Activated CD4-positive, alpha-beta T cell treated with anti-CD3 and anti-CD28 coated beads, Interleukin-2, amount 50 U/mL, for 16 hours (primary cell): ENCODE measurements around the gene NR2C2.
A peak's percentile ranks its signal among the peaks of the same experiment; 100 is the strongest.
"Not testable (repeated sequence)": the region's sequence is repeated elsewhere in the genome, so short reads cannot be mapped to it uniquely, and the experiment has no call there.

Experiments
- DNase-seq: peaks from one replicate; pipeline ENCODE4 v3.0.0-alpha.2; 2020

NR2C2 gene

DNA sequence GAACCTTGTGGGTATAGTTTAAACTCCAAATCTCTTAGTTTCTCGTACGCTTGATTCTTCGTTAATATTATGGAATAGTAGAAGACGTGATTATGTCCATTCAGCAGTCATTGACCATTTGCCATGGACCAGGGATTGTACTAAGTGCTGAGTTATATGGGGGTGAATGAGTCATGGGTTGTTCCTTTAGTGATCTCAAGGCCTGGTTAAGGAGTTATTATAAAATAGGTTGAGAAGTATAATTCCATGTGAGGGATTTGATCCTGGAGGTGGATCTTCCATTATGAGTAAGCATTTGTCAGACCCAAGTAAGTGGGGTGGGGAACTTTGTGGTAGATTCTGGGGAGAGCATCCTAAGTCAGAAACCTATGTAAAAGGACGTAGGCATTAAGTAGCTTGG is 15.4 kb downstream of the NR2C2 start:
- no peak for DNase-seq

DNA sequence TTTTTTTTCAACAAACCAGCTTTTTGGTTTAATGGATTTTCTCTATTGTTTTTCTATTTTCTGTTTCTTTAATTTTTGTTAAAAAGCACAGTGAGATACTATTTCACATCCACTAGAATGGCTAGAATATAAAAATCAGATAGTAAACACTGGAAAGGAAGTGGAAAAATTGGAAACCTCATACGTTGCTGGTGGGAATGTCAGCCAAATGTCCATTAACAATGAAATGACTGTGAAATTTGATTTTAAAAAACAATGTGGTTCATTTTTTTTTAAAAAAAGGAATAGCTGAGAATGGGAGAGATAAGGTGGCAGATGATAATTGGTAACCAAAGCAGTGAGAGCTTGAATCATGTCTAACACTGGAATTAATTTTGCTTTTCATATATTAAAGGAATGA is 19.9 kb downstream of the NR2C2 start:
- DNase-seq, result no peak

- DNase-seq, result no peak
These were observed 22.3 kb downstream of the NR2C2 start for GRCh38 chr3:14969671-14970070.

DNA sequence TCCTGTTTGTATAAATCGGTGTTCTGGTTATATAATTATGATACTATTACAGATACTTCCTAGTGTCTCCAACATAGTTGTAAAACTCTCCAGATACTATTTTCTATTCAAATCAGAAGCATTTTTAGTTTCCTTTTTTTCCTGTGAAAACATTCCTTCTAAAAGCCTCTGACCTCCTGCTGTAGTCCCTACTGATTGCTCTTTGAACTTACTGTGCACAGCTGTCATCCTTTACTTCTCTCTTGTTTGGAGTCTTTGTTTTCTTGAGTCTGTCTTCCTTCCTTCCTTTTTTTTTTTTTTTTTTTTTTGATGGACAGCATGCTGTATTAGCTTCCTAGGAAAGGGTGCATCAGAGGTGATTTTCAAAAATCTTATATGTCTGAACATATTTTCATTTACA is 28.9 kb downstream of the NR2C2 start:
- no peak for DNase-seq

DNA sequence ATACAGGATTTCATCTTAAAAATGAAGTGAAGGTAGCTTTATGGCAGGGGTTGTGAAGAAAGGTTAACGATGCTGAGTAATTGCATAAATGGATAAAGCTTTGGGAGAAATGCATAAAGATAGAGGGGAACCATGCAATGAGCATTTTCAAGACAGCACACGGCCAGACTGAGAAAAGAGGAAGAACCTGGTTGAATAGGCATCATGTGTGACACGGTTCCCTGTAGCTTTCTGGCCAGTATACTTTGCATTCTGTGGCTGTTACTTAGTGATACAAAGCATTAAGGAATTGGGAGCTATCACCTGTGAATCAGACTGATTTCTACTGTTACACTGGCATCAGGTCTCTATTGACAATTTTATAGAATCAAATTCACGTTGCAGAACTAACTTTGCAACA is 33.3 kb downstream of the NR2C2 start:
- no peak for DNase-seq

DNA sequence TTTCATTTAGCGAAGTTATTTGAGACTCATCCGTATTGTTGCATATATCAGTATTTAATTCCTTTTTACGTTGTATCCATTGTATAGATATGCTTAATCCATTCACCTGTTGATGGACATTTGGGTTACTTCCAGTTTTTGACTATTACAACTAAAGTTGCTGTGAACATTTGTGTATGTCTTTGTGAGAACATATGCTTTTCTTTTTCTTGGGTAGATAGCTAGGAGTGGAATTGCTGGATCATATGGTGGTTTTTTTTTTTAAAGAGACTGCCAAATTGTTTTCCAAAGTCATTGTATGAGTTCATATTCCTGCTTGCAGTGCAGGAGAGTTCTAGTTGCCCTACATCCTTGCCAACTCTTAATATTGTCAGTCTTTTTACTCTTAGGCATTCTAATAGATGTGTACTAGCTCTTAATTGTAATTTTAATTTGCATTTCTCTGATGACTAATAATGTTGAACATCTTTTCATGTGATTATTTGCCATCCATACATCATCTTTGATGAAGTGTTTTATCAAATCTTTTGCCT is 37.3 kb downstream of the NR2C2 start:
- DNase-seq, result no peak

GRCh38 chr3:14988988-14989394 is 41.6 kb downstream of the NR2C2 start:
- peak; percentile 66 for DNase-seq

DNA sequence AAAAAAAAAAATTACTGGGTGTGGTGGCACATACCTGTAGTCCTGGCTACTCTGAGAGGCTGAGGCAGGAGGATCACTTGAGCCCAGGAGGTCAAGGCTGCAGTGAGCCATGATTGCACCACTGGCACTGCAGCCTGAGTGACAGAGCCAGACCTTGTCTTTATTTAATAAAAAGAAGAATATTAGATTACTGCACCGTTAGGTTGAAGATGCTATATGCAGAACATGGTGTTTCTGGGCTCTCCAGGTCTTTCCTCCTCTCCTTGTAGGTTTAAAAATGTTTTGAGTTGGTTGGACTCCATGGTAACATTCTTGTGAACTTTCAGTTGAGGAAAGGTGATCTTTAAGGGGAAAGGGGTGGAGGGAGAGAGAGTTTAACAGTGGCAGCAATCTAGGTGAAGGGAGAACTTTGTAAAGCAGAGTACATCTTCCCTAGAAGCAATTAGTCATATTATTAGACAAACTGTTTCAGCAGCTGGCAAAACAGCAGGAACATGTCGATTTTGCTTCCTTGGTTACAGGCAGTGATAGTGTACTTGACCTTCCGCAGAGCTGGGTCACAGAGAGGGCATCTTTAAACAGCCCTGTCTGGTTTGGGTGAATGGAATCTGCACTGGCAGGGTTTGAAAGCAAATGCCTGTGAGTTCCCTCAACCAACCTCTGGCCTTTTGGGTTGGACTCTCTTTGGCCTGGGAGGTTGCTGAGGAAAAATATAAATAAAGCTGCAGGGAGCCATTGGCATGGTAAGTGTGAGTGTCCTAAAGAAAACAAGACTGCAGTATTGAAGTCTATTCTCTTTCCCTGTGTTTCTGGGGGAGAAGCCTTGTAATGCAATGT is 42.8 kb downstream of the NR2C2 start:
- DNase-seq, result no peak

GRCh38 chr3:14990780-14991148 is 43.4 kb downstream of the NR2C2 start:
- DNase-seq, result no peak

GRCh38 chr3:14991151-14991742 is 43.9 kb downstream of the NR2C2 start:
- DNase-seq, result no peak

DNA sequence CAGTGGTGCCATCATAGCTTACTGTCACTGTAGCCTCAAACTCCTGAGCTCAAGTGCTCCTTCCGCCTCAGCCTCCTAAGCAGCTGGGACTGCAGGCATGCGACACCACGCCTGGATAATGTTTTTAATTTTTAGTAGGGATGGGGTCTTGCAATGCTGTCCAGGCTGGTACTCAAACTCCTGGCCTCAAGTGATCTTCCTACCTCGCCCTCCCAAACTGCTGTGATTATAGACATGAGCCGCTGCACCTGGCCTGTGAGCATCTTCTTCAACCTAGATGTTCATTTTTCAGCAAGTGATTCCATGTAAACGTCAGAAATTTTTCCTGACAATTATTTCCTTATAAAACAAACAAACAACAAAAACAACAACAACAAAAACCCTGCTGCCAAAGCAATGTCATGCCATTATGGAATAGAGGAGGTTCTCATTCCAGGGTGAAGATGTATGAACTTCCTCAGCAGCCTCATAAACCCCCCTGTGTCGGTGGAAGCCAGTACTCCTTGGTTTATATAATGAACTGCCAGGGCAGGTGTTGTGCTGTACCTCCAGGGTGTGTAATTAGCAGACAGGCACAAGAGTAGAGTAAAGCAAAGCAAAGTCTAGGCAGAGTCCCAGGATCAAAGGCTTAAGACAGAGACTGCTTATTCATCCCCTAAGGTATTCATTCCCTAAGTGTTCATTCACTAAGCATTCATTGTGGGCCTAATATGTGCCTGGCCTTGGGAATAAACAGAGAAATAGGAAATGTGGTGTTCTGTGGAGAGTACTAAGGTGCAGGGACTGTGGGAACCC is 44.6 kb downstream of the NR2C2 start:
- no peak for DNase-seq

DNA sequence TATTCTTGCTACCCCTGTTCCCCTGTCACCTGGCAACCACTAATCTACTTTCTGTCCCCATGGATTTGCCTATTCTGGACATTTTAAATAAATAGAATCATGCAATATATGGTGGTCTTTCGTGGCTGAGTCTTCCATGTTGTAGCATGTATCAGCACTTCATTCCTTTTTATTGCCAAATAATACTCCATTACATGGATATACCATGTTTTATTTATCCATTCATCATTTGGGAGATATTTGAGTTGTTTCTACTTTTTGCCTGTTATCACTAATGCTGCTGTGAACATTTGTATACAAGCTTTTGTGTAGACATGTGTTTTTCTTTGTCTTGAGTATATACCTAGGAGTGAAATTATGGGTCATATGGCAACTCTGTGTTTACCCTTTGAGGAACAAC is 50.6 kb downstream of the NR2C2 start:
- no peak for DNase-seq

DNA sequence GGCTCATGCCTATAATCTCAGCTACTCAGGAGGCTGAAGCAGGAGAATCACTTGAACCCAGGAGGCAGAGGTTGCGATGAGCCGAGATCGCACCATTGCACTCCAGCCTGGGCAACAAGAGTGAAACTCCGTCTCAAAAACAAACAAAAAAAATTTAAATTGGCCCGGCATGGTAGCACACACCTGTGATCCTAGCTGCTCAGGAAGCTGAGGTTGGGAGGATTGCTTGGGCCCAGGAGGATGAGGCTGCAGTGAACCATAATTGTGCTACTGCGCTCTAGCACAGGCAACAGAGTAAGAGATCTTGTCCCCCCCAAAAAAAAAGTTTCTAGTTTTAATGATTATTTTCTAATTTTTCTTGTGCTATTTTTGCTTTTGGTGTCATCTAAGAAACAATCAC is 51.8 kb downstream of the NR2C2 start:
- not testable (repeated sequence) for DNase-seq

GRCh38 chr3:15007681-15008141 is 60.3 kb downstream of the NR2C2 start:
- DNase-seq, result no peak

DNA sequence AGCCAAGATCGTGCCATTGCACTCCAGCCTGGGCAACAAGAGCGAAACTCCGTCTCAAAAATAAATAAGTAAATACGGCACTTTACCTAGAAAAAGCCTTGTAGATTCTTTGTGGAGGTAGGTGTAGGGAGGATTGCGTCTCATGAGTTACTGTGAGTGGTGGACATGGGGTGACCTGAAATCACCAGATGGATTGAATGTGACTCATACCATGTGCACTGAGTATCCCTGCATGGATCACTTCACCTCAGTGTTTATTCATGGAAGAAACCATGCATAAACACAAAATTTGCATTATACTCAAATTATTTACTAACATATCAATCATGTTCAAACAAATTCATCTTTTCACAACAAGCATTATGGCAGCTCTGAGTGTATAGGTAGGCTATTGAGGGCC is 61.8 kb downstream of the NR2C2 start:
- no peak for DNase-seq

DNA sequence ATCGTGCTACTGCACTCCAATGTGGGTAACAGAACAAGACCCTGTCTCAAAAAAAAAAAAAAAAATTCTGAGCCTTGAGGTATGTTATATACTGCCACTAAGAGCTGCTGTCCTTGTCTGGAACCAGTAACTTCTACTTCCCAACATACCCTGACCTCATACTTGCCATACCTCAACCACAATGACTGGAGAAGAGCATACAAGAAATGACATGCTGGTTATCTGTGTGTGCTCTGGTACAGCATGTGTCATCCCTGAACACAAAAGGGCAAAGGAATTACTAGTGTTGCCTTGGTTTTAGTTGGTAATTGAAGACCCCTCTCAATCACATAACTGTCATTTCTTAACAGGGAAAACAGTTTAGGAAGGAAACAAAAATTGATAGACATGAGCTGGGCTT is 63.3 kb downstream of the NR2C2 start:
- DNase-seq, result no peak

DNA sequence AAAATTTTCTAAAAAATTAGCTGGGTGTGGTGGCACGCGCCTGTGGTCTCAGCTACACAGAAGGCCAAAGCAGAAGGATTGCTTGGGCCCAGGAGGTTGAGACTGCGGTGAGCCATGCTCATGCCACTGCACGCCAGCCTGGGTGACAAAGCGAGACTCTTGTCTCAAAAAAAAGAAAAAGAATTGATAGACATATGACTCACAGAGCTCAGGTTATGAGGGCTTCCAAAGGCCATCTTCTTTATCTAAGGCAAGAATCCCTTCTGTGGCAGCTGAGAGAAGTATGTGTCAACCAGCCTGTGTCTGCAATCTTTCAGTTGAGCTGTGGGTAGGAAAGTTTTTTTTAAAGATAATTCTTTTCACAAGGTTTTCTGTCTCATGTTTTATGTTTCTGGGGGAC is 63.8 kb downstream of the NR2C2 start:
- DNase-seq, result no peak

DNA sequence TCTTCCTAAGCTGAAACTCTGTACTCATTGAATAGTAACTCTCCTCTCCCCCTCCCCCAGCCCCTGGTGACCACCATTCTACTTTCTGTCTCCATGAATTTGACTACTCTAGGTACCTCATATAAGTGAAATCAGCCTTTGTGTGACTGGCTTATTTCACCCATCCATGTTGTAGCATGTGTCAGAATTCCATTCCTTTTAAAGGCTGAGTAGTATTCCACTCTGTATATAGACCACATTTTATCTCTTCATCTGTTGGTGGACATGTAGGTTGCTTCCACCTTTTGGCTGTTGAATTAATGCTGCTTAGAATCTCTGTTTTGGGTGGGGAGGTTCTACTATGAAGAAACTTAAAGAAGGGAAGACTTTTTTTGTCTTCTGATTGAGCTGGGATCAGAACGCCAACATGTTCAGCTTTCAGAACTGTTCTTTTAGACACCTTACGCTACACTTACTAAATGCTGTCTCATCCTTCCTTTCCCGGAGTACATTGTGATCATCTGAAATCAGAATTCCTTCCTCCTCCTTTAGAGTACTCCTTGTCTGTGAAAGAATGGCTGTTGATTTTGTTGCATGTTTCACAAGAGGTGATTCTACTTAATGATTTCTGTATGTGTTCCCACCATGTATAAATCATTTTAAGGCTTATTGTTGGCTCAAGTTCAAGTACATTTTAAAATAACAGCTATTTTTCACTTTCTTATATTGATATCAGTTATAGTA is 67.4 kb downstream of the NR2C2 start:
- DNase-seq, result no peak

DNA sequence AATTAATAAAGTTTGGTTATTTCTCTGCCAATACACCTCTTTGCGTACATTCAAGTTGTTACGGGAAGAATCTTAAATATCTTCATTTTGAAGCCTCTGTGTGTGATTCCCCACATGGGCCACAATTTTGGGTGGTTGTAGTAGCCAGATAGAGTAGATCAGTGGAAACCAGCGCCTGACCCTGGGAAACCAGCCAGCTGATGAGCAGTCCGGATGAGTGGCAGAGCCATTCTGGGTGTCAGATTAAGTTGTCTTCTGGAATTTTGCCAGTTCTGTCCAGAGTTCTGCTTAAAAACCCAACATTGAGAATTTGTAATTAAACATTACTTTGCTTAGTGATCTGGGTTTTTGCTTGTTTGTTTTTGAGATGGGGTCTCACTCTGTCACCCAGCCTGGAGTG is 68.1 kb downstream of the NR2C2 start:
- no peak for DNase-seq

DNA sequence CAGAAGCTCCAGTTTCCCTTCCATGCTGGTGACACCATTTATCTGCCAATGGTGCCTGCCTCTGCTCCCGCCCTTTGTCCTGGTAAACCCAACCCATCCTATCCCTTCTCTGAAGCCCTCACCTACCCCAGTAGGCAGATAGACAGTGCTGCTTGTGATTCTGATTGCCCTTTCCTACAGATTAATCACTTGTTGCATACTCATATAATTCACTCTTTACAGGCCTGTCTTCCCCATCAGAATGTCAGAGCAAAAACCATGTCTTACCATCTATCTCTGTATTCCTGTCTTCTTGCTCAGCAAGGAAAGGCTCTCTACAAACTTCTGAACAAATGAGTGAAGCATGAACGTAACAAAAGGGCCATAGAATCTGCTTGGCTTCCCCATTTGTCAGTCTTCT is 69.8 kb downstream of the NR2C2 start:
- no peak for DNase-seq

DNA sequence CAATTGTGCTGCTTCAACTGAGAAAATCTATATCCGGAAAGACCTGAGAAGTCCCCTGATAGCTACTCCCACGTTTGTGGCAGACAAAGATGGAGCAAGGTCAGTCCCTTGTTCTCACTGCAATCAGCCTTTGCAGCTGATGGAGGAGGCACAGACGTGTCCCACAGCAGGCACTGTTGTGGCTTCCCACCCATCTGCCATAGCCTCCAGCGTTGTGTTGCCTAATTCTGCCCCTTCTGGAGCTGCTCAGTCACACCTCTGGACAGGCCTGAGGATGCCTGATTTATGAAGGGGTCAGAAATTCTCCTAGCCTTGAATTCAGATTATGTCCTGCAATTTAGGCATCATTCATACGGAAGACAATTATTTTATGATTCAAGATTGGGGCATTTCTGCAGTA is 75.9 kb downstream of the NR2C2 start:
- no peak for DNase-seq

GRCh38 chr3:15023719-15024118 is 76.3 kb downstream of the NR2C2 start:
- DNase-seq, result no peak

GRCh38 chr3:15029625-15030024 is 82.2 kb downstream of the NR2C2 start:
- no peak for DNase-seq
